PC-9 (cell line): ENCODE measurements around the gene TCP10L.

Experiments used
- EZH2 ChIP-seq: fragments of 200-600 bp; sonication (generic); IDR thresholded peaks from 2 replicates; pipeline ENCODE4 v1.8.0; 2017; ENCODE audit warnings: antibody characterized with exemption, low read depth
- TF ChIP-seq, protein P1 (sequence below): fragments of 200-600 bp; sonication (generic); conservative IDR thresholded peaks from 2 replicates; pipeline ENCODE4 v1.6.1; 2017; ENCODE audit warnings: mixed run types, antibody characterized with exemption, mild to moderate bottlenecking, moderate library complexity

DNA sequence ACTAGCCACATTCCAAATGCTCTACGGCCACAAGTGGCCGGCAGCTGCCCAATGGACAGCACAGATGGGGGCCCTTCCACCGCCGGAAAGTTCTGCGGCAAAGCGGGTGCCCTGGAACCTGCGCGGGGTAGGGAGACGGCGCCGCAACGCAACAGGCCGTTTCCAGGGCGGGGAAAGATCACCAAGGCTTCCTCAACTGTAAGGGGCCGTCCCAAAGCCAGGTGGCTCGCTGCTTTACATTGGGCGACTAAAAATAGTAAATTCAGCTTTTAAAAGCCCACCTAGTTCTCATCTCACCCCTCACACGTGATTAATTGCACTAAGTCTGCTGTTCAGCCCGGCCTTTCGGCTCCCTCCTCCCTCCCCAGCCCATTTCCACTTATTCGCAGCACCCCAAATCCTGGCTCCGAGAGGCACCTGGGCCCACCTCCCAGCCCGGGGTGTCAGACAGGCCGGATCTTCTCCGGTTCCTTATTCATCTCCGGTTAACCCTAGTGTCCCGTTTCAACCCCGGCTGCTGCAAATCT, 26.2 kb upstream of the TCP10L start:
- TF ChIP-seq, protein P1, sequence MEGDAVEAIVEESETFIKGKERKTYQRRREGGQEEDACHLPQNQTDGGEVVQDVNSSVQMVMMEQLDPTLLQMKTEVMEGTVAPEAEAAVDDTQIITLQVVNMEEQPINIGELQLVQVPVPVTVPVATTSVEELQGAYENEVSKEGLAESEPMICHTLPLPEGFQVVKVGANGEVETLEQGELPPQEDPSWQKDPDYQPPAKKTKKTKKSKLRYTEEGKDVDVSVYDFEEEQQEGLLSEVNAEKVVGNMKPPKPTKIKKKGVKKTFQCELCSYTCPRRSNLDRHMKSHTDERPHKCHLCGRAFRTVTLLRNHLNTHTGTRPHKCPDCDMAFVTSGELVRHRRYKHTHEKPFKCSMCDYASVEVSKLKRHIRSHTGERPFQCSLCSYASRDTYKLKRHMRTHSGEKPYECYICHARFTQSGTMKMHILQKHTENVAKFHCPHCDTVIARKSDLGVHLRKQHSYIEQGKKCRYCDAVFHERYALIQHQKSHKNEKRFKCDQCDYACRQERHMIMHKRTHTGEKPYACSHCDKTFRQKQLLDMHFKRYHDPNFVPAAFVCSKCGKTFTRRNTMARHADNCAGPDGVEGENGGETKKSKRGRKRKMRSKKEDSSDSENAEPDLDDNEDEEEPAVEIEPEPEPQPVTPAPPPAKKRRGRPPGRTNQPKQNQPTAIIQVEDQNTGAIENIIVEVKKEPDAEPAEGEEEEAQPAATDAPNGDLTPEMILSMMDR, result no peak
- no peak for TF ChIP-seq EZH2
